HG03354 (cell line): ENCODE measurements around the gene LSS.
"Not testable (repeated sequence)": the region's sequence is repeated elsewhere in the genome, so short reads cannot be mapped to it uniquely, and the experiment has no call there.

Experiments used
- ATAC-seq: cut with Tn5 transposase; IDR thresholded peaks from one replicate; pipeline ENCODE4 v1.9.1; 2021; ENCODE audit warnings: mild to moderate bottlenecking; ENCODE audit not compliant: unreplicated experiment, poor library complexity, severe bottlenecking

LSS gene

GRCh38 chr21:46180079-46180722, 48.4 kb downstream of the LSS start:
- ATAC-seq, result no peak

GRCh38 chr21:46179708-46180078, 48.9 kb downstream of the LSS start:
- ATAC-seq, result no peak

GRCh38 chr21:46178961-46179360, 49.6 kb downstream of the LSS start:
- ATAC-seq, result no peak

- not testable (repeated sequence) for ATAC-seq
These were observed 52.0 kb downstream of the LSS start for GRCh38 chr21:46176443-46177129.

- ATAC-seq, result no peak
These were observed 55.0 kb downstream of the LSS start for GRCh38 chr21:46173573-46173972.

GRCh38 chr21:46172863-46173528, 55.6 kb downstream of the LSS start:
- no peak for ATAC-seq

- ATAC-seq, result no peak
These were observed 56.3 kb downstream of the LSS start for GRCh38 chr21:46171996-46172862.

- no peak for ATAC-seq
These were observed 57.0 kb downstream of the LSS start for GRCh38 chr21:46171585-46171984.

GRCh38 chr21:46170436-46171193, 58.0 kb downstream of the LSS start:
- ATAC-seq, result not testable (repeated sequence)

- ATAC-seq, result no peak
These were observed 59.8 kb downstream of the LSS start for GRCh38 chr21:46168659-46169386.

- ATAC-seq, result no peak
These were observed 60.3 kb downstream of the LSS start for GRCh38 chr21:46168238-46168637.

- ATAC-seq, result no peak
These were observed 63.5 kb downstream of the LSS start for GRCh38 chr21:46165098-46165497.

GRCh38 chr21:46163380-46163779, 65.2 kb downstream of the LSS start:
- no peak for ATAC-seq

- no peak for ATAC-seq
These were observed 66.7 kb downstream of the LSS start for GRCh38 chr21:46161633-46162592.

GRCh38 chr21:46160907-46161632, 67.5 kb downstream of the LSS start:
- ATAC-seq, result no peak

GRCh38 chr21:46160657-46160906, 68.0 kb downstream of the LSS start:
- ATAC-seq, result no peak

GRCh38 chr21:46159841-46160656, 68.5 kb downstream of the LSS start:
- no peak for ATAC-seq
